Measurements from ENCODE around the gene FAM83F.
"Not testable (repeated sequence)": the region's sequence is repeated elsewhere in the genome, so short reads cannot be mapped to it uniquely, and the experiment has no call there.

FAM83F gene

DNA sequence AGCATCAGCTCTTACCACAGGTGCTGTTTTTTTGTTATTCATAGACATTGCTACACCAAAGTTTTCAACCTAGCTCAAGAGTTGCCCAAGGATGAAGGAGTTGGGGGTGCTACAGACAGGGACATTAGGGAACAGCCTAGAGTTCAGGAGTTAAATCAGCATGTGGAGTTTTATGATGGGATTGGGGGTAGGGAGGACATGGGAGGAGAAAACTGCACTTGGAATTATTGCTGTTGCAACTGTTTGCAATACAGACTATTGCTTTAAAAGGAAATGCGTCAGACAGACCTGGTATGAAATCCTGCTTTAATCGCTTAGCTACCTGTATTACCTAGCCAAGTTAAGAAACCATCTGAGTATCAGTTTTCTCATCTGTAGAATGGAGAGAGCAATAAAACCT is 28.3 kb upstream of the FAM83F start:
- no peak for DNase-seq

DNA sequence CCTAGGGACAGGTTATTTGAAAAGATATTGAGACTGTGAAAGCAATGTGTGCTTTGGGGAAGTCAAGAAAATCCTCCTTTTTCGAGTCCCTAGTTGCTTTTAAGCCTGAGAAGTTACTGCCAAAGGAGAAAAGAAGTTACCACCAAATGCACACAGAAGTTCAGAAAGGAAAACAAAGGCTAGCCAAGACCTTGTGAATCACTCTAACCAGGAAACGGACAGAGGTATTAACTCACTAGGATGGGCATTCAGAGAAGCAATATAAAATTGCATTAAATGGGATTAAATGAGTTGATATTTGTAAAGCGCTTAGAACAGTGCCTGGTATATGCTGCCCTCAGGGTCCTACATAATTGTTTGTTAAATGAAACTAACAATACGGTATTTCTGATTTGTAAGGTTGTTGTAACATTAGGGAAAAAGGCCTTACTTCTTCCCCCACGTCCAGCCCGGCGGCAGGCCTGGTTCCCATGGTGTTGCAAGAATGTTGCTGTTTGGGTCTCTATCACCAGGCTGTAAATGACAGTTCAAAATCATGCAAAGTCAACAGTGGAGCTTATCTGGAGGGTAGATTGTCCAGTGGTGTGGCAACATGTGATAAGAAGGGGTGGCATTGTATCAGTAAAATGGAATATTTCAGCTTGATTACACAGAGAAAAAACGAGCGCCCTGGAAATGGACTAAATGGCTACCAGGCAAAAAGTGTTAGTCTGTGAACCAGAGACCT is 27.5 kb upstream of the FAM83F start:
- DNase-seq = no peak

DNA sequence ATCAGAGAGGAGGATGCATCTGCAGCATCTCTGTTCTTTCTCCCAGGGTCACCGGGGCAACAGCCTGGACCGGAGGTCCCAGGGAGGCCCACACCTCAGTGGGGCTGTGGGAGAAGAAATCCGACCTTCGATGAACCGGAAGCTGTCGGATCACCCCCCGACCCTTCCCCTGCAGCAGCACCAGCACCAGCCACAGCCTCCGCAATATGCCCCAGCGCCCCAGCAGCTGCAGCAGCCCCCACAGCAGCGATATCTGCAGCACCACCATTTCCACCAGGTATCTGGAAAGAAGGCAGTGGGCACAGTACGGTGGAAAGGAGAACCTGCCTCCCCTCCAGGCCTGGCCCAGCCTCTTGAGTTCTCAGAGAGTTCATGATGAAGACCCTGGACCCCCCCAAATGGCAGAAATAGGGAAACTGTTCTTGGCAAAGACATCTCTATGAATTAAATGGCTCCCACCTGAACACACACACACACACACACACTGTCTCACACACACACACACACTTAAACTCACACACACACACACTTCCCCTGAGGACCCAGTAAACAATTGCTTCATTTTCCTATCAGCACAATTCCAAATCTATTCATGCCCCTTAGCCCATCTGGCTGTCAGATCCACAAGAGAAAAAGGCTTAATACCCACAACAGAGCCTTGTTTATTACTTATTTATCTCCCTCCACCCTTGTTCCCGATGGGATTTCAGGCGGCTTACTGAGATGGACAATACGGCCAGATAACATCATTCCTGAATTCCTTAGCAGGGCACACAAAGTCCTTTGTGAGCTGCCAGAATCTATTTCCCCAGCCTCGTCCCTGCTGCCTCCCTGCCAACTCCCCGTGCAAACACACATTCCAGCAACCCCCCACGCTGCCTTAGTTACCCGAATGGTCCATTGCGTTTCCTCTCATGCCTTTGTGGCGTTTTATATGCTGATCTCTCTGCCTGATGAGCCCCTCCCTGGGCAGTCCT is 26.5 kb upstream of the FAM83F start:
- DNase-seq = no peak

DNA sequence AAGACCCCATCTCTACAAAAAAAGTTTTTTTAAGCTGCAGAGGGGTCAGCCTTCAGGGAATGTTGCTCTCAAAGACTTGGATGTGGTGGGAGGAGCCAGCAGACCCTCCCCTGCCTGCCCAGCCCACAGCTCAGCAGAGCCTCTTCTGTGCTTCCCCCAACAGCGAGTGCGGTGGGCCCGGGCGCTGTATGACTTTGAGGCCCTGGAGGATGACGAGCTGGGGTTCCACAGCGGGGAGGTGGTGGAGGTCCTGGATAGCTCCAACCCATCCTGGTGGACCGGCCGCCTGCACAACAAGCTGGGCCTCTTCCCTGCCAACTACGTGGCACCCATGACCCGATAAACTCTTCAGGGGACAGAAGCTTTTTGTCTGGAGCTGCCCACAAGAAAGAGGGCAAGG is 24.0 kb upstream of the FAM83F start:
- no peak for DNase-seq

DNA sequence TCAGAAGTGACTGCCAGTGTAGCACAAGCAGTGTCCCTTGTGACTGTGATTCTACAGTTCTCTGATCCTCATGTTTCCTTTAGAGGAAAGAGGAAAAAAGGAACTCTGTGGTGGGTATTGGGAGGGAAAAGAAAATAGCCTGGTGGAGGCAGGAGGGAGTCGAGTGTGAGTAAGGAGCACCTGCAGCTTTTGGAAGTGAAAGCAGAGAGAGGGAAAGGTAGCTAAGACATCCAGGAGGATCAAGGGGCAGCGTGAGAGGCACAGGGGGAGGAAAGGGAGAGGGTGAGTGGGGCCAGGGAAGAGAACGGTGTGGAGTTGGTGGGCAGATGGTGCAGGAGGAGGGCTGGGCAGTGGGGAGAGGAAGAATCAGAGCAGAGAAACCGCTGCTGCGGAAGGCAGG is 22.1 kb upstream of the FAM83F start:
- DNase-seq = no peak

DNA sequence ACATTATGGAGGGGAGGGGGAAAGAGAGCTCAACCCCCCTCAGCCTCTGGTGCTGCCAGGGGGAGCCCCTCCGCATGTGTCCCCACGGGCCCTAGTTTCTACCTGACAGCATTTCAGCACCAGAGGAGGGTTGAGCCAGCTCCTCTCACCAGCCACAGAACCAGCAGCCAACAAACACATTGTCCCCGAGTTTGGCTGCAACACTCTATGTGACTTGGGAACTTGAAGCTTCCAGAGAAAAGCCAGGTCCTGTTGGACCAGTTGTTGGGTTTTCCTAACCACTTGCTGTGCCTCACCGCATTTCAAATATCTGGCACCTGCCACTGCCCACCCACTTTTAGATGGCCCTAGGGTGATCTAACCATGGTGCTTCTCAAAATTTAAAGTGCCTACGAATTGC is 21.1 kb upstream of the FAM83F start:
- DNase-seq = no peak

DNA sequence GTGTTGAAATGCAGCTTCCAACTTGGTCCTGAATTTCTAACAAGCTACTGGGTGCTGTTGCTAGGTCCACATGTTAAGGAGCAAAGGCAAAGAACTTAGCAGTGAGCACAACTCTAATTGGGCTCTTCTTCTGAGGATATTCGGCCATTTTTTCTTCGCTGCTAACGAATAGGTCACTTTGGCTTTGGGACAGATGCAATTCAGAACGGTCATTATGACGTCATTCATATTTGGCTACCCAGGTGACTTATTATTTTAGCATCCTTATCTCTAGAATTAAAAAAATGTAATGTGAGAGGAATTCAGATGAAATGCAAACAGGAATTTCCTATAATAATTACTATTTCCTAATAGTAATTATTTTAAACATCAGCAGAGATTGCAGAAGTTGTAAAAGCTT is 20.7 kb upstream of the FAM83F start:
- no peak for DNase-seq

DNA sequence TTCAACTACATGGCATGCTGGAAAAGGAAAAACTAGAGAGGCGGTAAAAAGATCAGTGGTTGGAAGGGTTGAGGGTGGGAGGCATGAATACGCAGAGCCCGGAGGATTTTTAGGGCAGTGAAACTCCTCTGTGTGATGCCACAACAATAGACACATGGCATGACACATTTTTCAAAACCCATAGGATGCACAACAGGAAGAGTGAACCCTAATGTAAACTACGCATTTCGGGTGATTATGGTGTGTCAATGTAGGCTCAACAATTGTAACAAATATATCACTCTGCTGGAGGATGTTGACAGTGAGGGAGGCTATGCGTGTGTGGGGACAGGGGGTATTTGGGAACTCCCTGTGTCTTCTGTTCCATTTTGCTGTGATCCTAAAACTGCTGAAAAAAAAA is 15.7 kb upstream of the FAM83F start:
- no peak for DNase-seq

DNA sequence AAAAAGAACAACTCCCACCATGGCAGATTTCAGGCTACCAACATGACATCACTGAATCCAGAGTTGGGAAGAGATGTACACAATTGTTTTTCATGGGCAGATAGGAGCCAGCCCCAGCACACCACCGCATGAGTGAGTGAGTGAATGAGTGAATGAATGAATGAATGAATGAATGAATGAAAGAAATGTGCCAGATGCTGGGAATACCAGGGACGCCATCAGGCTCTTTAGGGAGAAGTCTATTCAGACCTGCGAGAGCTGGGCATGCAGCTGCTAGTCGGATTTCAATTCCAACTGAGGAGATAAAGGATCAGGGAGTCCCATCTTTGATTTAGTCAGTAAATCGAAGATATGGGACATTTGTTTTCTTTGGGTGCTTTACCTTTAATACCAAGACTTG is 15.3 kb upstream of the FAM83F start:
- no peak for DNase-seq

DNA sequence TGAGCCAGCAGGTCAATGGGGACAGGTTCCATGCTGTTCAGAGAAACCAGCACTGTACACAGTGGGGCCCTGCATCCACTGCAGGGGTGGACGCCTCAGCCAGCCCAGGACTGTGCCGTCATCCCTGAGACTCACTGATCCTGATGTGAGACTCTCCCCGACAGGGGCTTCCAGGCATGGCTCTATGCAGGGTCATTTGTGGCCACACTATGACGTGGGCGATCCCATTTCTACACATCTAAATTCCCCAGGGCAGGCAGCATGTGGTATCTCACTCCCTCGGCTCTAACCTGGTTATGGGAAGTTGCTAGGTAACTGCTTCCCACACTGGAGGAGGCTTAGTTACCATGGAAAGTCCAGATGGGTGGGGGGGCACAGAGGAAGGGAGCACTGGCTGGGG is 14.2 kb upstream of the FAM83F start:
- DNase-seq = no peak

DNA sequence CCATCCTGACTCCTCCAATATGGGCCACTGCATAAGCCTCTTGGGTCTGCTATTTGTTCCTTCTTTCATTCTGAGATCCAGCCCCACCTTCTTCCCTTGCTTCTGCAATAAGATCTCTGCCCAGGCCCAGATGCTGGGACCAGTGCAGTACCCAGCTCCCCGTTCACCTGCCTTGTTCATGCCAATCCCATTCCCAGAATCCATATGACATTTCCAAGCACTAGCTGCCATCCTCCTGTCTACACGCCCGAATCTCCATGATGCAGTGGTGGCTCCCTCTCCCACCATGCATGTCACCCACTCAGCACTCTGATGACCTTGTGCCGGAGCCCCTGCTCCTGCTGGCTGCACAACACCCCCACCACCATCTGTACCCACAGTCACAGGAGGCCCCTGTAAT is 11.4 kb upstream of the FAM83F start:
- DNase-seq = no peak

DNA sequence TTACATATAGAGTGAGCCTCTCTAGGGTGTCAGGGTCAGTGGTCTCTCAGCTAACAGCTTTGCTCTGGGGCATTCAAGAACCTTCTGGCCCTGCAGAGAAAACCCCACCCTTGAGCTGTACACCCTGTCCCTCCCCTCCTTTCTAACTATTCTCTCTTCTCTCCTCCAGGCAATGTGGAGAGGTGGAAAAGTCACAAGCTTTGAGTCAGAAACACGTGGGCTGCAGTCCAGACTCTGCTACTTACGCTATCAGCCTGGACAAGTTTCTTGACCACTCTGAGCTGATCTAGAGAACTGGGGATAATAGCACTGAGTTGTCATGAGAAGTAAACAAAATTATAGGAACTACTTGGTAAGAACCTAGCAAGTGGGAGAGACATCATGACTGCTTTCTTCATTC is 10.7 kb upstream of the FAM83F start:
- DNase-seq = no peak

DNA sequence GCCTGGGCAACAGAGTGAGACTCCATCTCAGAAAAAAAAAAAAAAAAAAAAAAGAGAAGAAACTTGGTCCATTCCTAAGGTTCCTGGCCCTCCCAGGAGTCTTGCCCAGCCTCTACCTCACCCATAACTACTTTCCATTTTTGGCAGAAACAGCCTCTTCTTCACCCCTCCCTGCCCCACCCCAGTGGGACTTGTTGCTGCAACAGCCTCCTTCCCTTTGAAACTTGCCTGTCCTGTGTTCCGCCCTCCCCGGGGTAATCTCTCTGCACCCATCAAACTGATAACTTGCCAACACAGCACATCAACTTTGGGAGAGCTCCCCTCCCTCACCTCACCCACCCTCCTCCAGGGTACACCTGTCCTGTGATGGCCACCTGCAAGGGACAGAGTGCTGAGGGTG is 10.0 kb upstream of the FAM83F start:
- no peak for DNase-seq

DNA sequence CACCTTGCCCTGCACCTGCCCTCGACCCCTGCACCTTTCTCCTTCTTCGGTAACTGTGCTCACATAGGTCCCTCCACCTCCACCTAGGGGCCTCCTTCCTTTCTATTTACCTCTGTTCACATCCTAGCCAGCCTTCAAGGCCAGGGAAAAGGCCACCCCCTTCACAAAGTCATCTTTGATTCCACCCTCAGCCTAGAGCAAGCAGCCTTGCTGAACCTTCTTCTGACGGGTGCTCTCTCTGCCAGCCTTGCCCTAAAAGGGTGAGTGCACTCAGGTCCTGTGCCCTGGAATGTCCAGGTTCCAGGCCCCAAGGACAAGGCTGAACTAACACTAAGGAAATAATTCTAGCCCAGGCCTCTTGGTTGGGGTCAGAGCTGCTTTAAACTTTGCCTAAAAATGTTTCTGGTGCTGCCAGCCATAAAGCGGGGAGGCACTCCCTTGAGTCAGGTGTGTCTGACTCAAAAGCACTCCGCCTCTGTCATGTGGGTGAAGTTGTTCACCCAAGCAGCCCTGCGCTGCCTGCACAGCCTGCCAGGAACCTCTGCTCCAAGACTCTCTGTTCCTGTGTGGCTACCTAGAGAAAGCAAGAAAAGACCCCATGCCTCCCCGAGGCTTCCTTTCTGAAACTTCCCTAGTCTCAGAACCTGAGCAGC is 9.2 kb upstream of the FAM83F start:
- DNase-seq = no peak

DNA sequence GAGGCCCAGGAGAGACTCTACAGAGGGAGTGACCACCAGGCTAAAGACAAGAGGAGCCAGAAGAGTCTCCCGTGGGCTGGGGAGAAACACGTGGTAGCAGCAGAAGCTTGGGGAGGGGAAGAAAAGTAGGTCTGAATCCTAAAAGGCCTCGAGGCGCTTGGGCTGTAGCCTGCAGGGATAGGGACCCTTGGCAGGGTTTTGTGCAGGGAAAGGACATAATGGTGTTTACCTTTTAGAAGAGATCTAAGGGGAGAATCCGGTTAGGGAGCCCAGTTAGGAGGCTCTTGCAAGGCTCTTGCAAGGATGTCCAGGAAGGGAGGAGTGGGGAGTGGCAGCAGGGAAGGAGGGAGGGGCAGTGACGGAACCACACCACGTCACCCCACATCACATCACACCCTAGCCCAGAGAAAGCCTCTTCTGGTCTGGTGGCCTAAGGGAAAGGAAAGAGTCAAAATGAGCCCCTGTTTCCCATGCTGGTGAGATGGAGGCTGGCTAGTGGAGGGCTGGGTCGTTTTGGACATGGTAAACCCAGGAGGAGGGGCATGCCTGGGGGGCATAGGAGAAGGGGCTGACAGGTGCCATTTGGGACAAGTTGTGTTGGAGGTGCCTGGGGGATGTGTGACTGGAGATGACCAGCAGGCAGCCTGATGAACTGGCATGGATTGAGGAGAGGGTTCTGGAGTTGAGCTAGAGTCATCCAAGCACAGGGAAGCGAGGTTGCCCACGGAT is 6.2 kb upstream of the FAM83F start:
- no peak for DNase-seq

DNA sequence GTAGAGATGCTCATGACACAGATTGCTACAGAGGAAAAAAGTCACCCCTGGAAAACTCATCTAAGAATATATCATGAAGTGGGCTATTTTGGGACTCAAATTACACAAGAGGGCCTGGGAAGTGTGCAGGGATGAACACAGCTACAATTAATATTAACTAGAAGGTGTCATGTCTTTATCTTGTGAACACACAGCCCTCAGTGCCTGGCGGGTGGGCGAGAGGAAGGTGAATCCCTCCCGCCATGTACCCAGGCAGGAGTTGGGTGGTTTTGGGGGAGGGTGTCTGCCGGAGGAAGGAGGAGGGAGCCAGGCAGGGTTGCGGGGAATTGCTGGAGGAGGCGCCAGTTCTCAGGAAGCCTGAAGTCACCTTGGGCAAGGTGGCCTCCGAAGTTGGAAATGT is 5.1 kb upstream of the FAM83F start:
- no peak for DNase-seq

DNA sequence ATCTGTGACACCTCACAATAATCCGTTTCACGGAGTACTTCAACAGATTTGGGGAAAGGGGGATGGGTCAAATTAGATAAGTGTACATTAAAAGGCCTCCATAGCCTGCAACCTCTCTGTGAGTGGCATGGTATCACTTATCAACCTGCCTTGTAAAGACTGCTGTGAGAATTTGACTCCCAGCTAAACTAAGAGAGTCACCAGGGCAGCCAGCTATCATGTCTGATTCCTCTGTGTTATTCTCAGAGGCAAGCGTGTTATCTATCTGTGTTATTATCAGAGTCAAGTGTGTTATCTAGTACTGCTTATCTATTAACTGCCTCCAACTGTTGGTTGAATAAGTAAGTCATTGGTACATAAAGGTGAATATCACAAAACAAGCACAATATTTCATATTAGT is 4.1 kb upstream of the FAM83F start:
- DNase-seq = no peak

DNA sequence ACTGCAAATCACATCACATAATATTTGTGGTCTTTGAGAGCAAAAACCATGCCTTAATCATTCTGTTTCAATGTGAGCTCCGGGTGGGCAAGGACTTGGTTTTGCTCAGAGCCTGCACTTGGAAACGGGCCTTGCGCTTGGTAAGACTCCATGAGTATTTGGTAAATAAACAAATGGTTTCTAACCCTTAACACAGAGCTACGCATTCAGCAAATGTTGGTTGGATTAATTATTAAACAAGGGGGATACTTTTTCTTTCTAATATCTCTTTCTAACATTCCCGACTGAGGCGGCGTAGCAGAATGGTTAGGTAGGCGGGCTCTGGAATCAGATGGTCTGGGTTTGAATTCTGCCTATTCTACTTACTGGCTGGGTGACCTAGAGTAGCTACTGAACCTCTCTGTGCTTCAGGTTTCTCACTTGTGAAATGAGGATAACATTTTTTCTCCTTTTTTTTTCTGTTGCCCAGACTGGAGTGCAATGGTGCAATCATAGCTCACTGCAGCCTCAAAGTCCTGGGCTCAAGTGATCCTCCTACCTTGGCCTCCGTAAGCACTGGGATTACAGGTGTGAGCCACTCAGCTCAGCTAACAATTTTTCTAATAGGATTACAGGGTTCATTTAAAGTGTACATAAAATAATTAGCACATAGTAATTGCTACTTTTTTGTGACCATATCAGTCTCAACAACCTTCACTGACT is 3.4 kb upstream of the FAM83F start:
- DNase-seq = no peak

DNA sequence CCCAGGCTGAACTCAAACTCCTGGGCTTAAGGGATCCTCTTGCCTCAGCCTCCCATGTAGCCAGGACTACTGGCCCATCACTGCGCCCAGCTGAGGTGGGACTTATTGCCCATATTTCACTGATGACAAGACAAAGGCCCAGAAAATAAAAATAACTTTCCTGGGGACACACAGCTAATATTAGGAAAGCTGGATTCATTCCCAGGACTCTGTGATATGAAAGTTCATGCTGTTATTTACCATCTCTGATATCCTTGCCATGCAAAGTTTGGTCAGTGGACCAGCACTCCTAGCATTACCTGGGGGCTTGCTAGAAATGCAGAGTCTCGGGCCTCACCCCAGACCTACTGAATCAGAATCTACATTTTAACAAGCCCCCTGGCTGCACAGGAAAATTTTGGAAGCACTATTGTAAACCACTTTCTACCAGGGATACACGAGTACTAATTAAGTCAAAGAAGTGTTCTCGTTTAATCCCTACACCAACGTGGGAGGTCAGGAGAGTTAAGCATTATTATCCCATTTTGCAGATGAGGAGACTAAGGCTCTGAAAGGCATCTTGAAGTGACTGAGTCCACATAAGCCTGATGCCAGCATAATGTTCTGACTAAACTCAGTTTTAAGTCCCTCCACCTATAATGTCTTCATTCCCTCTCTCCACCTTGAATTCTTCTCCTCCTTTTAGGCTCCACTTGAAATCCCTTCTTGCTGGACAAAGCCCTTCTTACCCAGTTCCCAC is 2.5 kb upstream of the FAM83F start:
- no peak for DNase-seq

DNA sequence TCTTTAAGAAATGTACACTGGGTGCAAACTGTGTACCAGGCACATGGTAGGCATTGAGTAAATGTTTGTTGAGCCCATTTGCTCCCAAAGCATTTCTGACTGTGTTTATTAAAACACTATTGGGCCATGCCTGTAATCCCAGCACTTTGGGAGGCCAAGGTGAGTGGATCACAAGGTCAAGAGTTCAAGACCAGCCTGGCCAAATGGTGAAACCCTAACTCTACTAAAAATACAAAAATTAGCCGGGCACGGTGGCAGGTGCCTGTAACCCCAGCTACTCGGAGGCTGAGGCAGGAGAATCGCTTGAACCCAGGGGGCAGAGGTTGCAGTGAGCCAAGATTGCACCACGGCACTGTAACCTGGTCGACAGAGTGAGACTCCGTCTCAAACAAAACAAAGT is 1.9 kb upstream of the FAM83F start:
- not testable (repeated sequence) for DNase-seq

DNA sequence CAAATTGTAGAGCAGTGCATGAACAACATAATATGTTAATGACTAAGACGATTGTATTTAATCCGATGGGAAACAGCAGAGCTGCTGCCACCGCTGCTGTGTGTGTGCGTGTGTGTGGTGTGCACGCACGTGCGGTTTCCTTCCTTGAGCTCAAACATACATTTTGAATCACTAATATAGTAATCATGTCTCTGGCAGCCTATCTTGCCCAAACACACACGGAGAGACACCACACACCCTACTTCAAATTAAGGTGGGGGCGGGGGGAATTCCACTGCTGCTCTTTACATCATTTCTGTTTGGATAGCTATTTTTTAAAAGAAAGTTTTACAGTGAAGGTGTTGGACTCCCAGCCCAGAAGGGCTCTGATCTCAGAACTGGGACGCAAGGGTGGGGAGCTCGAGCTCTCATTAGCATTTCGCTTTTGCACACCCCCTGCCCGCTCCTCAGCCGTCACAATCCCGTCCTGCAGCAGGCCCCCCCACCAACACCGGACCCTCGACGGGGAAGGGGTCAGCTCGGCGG is 651 bp upstream of the FAM83F start:
- DNase-seq = no peak

Measured in amniotic stem cell (primary cell).